Osteoblast (primary cell): ENCODE data around the gene ZNF526. TPM values are rescaled to one million over a fixed set of nuclear protein-coding genes. Genes with fewer than 3 reads are reported as not detected.

Experiments
- DNase-seq: peaks from one replicate; pipeline ENCODE4 v3.0.0; 2011; ENCODE audit warnings: low spot score, mixed read lengths; ENCODE audit not compliant: insufficient read length; ENCODE audit errors: missing footprints
- H2AFZ ChIP-seq: 2 replicates; pipeline ENCODE4 v1.6.0; 2011; ENCODE audit warnings: mild to moderate bottlenecking, low read length
- H3K27ac ChIP-seq: 2 replicates; pipeline ENCODE4 v1.5.1; 2011; ENCODE audit warnings: mild to moderate bottlenecking, low read depth, low read length, moderate library complexity
- H3K27me3 ChIP-seq: 2 replicates; pipeline ENCODE4 v1.6.0; 2012; ENCODE audit warnings: mild to moderate bottlenecking, control low read depth, inconsistent platforms, low read length, moderate library complexity; ENCODE audit not compliant: insufficient read depth
- H3K36me3 ChIP-seq: 2 replicates; pipeline ENCODE4 v1.5.1; 2011; ENCODE audit warnings: mild to moderate bottlenecking, low read length, control low read depth, moderate library complexity; ENCODE audit not compliant: insufficient read depth
- H3K4me1 ChIP-seq: 2 replicates; pipeline ENCODE4 v1.5.1; 2011; ENCODE audit warnings: mild to moderate bottlenecking, low read length, control low read depth, moderate library complexity; ENCODE audit not compliant: insufficient read depth
- H3K4me2 ChIP-seq: 2 replicates; pipeline ENCODE4 v1.6.0; 2011; ENCODE audit warnings: mild to moderate bottlenecking, low read length; ENCODE audit not compliant: insufficient read depth
- H3K4me3 ChIP-seq: fragments of 200-600 bp; sonication (generic); 3 replicates; pipeline ENCODE4 v1.5.1; 2012; ENCODE audit warnings: mild to moderate bottlenecking, low read length, inconsistent platforms; ENCODE audit not compliant: insufficient read depth
- H3K79me2 ChIP-seq: 2 replicates; pipeline ENCODE4 v1.6.0; 2012; ENCODE audit warnings: mild to moderate bottlenecking, low read length, control low read depth, inconsistent platforms; ENCODE audit not compliant: insufficient read depth
- H3K9me3 ChIP-seq: 2 replicates; pipeline ENCODE4 v1.5.1; 2011; ENCODE audit warnings: low read depth, low read length, control low read depth
- H4K20me1 ChIP-seq: 2 replicates; pipeline ENCODE4 v1.6.0; 2012; ENCODE audit warnings: mild to moderate bottlenecking, low read length, control low read depth; ENCODE audit not compliant: insufficient read depth
- total RNA-seq: library from RNA; depleted of rRNA; stranded (reverse); fragments of >200 nt; gene quantifications from 2 replicates; pipeline ENCODE4 v1.2.3, GENCODE V29; 2012
- TF ChIP-seq, protein P1 (sequence below): IDR thresholded peaks from 2 replicates; pipeline ENCODE4 v1.5.1; 2011; ENCODE audit warnings: mild to moderate bottlenecking, low read depth, low read length, moderate library complexity; ENCODE audit errors: extremely low read depth

Gene ZNF526
- total RNA-seq, 1 donor = 11.9 TPM

DNA sequence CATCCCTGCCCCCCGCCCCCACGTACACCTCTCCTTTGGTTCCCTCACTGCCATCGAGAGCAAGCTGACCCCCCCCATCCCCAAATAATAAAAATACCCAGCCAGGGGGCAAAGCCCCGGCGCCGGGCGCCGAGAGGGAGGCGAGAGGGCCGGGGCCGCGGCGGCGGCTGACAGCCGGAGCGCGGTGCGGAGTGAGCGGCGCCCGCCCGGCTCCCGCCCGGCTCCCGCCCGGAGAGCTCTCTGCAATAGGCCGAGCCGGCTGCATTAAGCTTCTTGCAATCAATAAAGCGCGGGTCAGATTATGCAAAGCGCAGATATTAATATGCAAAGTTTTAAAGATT, 43.5 kb upstream of the ZNF526 start:
- peak; percentile 93 for DNase-seq
- Histone ChIP-seq H3K4me1 (peaks cover 6% of the 10 kb centered on the region), H3K4me2 (peak overlapping the region; percentile 85), H3K79me2 (no peaks in the 10 kb centered on the region), H3K9me3 (no peaks in the 10 kb centered on the region), H3K27ac (no peak overlapping the region), H2AFZ (peak overlapping the region; percentile 82), H4K20me1 (no peaks in the 10 kb centered on the region), H3K36me3 (no peaks in the 10 kb centered on the region), H3K4me3 (peak overlapping the region; percentile 66), H3K27me3 (peaks cover 62% of the 10 kb centered on the region)
- TF ChIP-seq, protein P1, sequence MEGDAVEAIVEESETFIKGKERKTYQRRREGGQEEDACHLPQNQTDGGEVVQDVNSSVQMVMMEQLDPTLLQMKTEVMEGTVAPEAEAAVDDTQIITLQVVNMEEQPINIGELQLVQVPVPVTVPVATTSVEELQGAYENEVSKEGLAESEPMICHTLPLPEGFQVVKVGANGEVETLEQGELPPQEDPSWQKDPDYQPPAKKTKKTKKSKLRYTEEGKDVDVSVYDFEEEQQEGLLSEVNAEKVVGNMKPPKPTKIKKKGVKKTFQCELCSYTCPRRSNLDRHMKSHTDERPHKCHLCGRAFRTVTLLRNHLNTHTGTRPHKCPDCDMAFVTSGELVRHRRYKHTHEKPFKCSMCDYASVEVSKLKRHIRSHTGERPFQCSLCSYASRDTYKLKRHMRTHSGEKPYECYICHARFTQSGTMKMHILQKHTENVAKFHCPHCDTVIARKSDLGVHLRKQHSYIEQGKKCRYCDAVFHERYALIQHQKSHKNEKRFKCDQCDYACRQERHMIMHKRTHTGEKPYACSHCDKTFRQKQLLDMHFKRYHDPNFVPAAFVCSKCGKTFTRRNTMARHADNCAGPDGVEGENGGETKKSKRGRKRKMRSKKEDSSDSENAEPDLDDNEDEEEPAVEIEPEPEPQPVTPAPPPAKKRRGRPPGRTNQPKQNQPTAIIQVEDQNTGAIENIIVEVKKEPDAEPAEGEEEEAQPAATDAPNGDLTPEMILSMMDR = no peak

DNA sequence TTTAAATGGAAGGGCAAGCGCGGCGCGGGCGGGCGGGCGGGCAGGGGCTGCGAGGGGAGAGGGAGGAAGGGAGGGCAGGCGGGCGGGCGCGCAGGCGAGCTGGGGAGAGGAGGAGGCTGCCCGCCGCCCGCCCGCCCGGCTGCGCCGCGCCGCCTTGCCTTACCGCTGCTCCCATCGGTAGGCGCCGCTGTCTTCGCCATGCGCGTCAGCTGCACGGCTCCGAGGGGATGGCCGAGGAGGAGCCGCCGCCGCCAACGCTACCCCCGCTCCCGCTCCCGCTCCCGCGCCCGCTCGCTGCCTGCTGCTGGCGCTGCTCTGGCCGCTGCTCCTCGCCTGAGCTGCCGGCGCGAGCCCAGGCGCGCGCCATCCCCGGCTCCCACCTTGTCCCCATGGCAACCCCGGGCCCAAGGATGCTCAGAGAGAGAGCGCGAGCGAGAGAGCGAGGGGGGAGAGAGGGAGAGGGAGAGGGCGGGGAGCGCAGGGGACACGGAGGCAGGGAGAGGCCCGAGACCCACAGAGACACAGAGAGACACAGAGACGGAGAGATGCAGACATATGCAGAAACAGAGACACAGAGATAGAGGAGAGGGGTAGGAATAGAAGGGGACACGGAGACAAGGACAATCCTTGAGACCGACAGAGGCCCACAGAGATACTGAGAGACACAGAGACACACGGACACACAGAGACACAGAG, 43.0 kb upstream of the ZNF526 start:
- H3K79me2 ChIP-seq = no peaks in the 10 kb centered on the region
- peak; percentile 97 for DNase-seq
- peak overlapping the region; percentile 52 for H3K4me3 ChIP-seq
- no peak overlapping the region for H3K27ac ChIP-seq
- H3K27me3 ChIP-seq = peaks cover 66% of the 10 kb centered on the region
- no peaks in the 10 kb centered on the region for H3K9me3 ChIP-seq
- peak overlapping the region; percentile 85 for H3K4me2 ChIP-seq
- H3K4me1 ChIP-seq = peaks cover 6% of the 10 kb centered on the region
- no peak overlapping the region for H2AFZ ChIP-seq
- TF ChIP-seq, protein P1 = no peak
- no peaks in the 10 kb centered on the region for H4K20me1 ChIP-seq
- no peaks in the 10 kb centered on the region for H3K36me3 ChIP-seq

DNA sequence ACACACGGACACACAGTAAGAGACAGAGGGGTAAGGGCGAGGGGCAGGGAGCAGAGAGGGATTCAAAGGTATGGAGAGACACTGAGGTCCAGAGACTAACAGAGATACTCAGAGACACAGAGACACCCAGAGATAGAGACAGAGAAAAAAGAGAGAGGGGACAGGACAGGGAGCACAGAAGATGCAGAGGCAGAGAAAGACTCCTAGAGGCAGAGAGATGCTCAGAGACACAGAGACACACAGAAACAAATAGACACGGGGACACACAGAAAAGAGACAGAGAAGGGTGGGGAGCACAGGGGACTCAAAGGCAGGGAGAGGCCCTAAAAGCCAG, 42.5 kb upstream of the ZNF526 start:
- Histone ChIP-seq H3K79me2 (no peaks in the 10 kb centered on the region), H3K27ac (no peak overlapping the region), H3K9me3 (no peaks in the 10 kb centered on the region), H2AFZ (no peak overlapping the region), H3K4me1 (peaks cover 6% of the 10 kb centered on the region), H3K36me3 (no peaks in the 10 kb centered on the region), H3K27me3 (peaks cover 69% of the 10 kb centered on the region), H3K4me3 (no peak overlapping the region), H3K4me2 (peak overlapping the region; percentile 45), H4K20me1 (no peaks in the 10 kb centered on the region)
- TF ChIP-seq, protein P1 = no peak
- no peak for DNase-seq

DNA sequence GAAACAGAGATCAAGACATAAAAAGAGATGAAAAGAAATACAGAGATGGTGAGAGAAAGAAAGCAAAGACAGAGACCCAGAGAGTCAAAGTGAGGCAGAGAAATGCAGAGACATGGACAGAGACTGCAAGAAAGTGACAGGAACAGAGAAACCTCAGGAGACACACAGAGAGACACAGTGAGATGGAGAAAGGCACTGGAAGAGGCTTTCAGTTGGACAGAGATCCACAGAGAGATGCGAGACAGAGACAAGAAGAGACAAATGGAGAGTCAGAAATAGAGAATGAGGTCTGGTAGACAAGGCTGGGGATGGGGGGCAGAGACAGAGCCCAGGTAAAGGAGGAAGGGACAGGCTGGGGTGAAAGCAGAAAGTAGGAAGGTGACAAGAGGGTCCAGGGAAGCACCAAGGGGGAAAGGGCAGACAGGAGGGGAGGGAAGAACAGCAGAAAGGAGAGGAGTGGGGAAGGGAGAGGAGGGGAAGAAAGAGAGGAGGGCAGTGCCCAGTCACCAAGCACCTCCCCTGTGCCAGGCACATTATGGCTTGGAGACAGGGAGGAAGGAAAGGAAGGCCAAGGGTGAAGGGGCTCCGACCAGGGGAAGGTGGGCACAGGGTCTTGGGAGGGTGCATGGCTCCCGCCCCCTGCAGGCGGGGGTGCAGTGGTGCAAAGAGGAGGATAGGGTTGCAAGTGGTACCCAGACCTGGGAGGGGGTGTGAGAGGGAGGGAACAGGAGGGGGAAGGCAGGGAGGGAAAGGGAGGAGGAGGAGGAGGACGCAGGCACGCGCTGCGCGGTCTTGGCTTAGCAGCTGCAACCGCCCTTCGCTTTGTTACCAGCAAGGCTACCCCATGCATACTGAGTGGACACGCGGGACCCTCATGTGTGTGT, 41.1 kb upstream of the ZNF526 start:
- H3K4me2 ChIP-seq = no peak overlapping the region
- H3K27me3 ChIP-seq = peaks cover 71% of the 10 kb centered on the region
- TF ChIP-seq, protein P1 = peak; percentile 26

More for the DNA sequence above, 41.1 kb upstream of the ZNF526 start:
- Histone ChIP-seq H3K4me1 (peaks cover 7% of the 10 kb centered on the region), H3K4me3 (no peak overlapping the region), H4K20me1 (no peaks in the 10 kb centered on the region), H2AFZ (no peak overlapping the region), H3K9me3 (no peaks in the 10 kb centered on the region), H3K79me2 (no peaks in the 10 kb centered on the region), H3K27ac (no peak overlapping the region), H3K36me3 (no peaks in the 10 kb centered on the region)
- no peak for DNase-seq
